Stimulated activated CD4-positive, alpha-beta T cell treated with anti-CD3 and anti-CD28 coated beads, Interleukin-4, amount 100 ng/mL, for 4 hours (primary cell): ENCODE results near the gene CACYBP.
A peak's percentile ranks its signal among the peaks of the same experiment; 100 is the strongest.

Experiments used
- DNase-seq, 2 experiments: peaks; one replicate each; pipeline ENCODE4 v3.0.0-alpha.2; 2020

CACYBP gene

GRCh38 chr1:174999936-175000696, at the start of gene CACYBP:
Gene CACYBP (plus strand): TSS chr1:174999947. CDS start chr1:175000181, 234 bp downstream.
- DNase-seq, result peak in 1 of 2 experiments; percentile 35

GRCh38 chr1:174953285-174954072, 46.3 kb upstream of the CACYBP start:
- DNase-seq, result no peak

GRCh38 chr1:174954073-174954460, 45.7 kb upstream of the CACYBP start:
- DNase-seq, result no peak

- DNase-seq, result no peak
Observed at GRCh38 chr1:174954671-174955669, 44.8 kb upstream of the CACYBP start.

GRCh38 chr1:174956086-174956485, 43.7 kb upstream of the CACYBP start:
- no peak for DNase-seq

- DNase-seq, result no peak
Observed at GRCh38 chr1:174956976-174957375, 42.8 kb upstream of the CACYBP start.

GRCh38 chr1:174957829-174958228, 41.9 kb upstream of the CACYBP start:
- no peak for DNase-seq

- no peak for DNase-seq
Observed at GRCh38 chr1:174958396-174958795, 41.4 kb upstream of the CACYBP start.

- no peak for DNase-seq
Observed at GRCh38 chr1:174960362-174960761, 39.4 kb upstream of the CACYBP start.

GRCh38 chr1:174963529-174964125, 36.1 kb upstream of the CACYBP start:
- DNase-seq, result no peak

- no peak for DNase-seq
Observed at GRCh38 chr1:174964261-174964971, 35.3 kb upstream of the CACYBP start.

- DNase-seq, result no peak
Observed at GRCh38 chr1:174964972-174965361, 34.8 kb upstream of the CACYBP start.

- DNase-seq, result no peak
Observed at GRCh38 chr1:174965362-174966007, 34.3 kb upstream of the CACYBP start.

- DNase-seq, result no peak
Observed at GRCh38 chr1:174966008-174966572, 33.7 kb upstream of the CACYBP start.

GRCh38 chr1:174967845-174968705, 31.7 kb upstream of the CACYBP start:
- no peak for DNase-seq

- DNase-seq, result no peak
Observed at GRCh38 chr1:174968750-174969244, 30.9 kb upstream of the CACYBP start.

GRCh38 chr1:174969977-174970376, 29.8 kb upstream of the CACYBP start:
- no peak for DNase-seq

GRCh38 chr1:174971466-174971865, 28.3 kb upstream of the CACYBP start:
- DNase-seq, result no peak

- DNase-seq, result no peak
Observed at GRCh38 chr1:174971902-174972301, 27.8 kb upstream of the CACYBP start.

- no peak for DNase-seq
Observed at GRCh38 chr1:174974711-174975119, 25.0 kb upstream of the CACYBP start.
